ENCODE measurements around the gene CMSS1.

DNA sequence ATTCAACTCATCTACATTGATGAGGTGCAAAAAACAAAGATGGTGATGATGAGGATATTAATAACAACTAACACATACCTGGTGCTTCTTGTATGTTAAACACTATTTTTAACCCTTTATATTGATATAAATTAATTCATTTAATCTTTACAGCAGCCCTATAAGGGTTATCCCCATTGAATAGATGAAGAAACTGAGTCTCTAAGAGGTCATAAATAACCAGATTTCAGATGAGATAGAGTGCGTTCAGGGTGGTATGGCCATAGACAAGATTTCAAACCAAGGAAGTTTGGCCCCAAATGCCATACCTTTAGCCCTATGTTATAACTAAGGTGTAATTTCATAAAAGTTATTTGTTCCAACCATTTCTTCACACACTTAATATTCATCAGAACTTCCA is 82.6 kb downstream of the CMSS1 start:
- TF ChIP-seq, protein P1, sequence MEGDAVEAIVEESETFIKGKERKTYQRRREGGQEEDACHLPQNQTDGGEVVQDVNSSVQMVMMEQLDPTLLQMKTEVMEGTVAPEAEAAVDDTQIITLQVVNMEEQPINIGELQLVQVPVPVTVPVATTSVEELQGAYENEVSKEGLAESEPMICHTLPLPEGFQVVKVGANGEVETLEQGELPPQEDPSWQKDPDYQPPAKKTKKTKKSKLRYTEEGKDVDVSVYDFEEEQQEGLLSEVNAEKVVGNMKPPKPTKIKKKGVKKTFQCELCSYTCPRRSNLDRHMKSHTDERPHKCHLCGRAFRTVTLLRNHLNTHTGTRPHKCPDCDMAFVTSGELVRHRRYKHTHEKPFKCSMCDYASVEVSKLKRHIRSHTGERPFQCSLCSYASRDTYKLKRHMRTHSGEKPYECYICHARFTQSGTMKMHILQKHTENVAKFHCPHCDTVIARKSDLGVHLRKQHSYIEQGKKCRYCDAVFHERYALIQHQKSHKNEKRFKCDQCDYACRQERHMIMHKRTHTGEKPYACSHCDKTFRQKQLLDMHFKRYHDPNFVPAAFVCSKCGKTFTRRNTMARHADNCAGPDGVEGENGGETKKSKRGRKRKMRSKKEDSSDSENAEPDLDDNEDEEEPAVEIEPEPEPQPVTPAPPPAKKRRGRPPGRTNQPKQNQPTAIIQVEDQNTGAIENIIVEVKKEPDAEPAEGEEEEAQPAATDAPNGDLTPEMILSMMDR (IDR thresholded peaks at IDR 0.05) = no peak
- no peak for TF ChIP-seq ELF1 (IDR thresholded peaks at IDR 0.05)
- no peak for TF ChIP-seq REST (IDR thresholded peaks at IDR 0.05; ENCODE audit: low read depth, low read length)
- no peak for TF ChIP-seq NFIC (IDR thresholded peaks at IDR 0.05; ENCODE audit: borderline replicate concordance)
- TF ChIP-seq JUND (IDR thresholded peaks at IDR 0.05) = no peak

Data from SK-N-SH (cell line).